ENCODE data around the gene NCBP3.

GRCh38 chr17:3879186-3879585 lies 33.1 kb upstream of the NCBP3 start:
- TF ChIP-seq, protein P1, sequence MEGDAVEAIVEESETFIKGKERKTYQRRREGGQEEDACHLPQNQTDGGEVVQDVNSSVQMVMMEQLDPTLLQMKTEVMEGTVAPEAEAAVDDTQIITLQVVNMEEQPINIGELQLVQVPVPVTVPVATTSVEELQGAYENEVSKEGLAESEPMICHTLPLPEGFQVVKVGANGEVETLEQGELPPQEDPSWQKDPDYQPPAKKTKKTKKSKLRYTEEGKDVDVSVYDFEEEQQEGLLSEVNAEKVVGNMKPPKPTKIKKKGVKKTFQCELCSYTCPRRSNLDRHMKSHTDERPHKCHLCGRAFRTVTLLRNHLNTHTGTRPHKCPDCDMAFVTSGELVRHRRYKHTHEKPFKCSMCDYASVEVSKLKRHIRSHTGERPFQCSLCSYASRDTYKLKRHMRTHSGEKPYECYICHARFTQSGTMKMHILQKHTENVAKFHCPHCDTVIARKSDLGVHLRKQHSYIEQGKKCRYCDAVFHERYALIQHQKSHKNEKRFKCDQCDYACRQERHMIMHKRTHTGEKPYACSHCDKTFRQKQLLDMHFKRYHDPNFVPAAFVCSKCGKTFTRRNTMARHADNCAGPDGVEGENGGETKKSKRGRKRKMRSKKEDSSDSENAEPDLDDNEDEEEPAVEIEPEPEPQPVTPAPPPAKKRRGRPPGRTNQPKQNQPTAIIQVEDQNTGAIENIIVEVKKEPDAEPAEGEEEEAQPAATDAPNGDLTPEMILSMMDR (IDR thresholded peaks at IDR 0.05; ENCODE audit: low read depth, low read length, missing input control): no peak
- TF ChIP-seq JUND (IDR thresholded peaks at IDR 0.05) (no peak), RAD21 (IDR thresholded peaks at IDR 0.05) (no peak), GABPA (IDR thresholded peaks at IDR 0.05 in 1 of 2, conservative IDR thresholded peaks at IDR 0.05 in 1 of 2) (no peak), RXRA (IDR thresholded peaks at IDR 0.05) (no peak), EGR1 (IDR thresholded peaks at IDR 0.05; ENCODE audit: low read depth in 2 of 2) (no peak)
- TF ChIP-seq, protein P2, sequence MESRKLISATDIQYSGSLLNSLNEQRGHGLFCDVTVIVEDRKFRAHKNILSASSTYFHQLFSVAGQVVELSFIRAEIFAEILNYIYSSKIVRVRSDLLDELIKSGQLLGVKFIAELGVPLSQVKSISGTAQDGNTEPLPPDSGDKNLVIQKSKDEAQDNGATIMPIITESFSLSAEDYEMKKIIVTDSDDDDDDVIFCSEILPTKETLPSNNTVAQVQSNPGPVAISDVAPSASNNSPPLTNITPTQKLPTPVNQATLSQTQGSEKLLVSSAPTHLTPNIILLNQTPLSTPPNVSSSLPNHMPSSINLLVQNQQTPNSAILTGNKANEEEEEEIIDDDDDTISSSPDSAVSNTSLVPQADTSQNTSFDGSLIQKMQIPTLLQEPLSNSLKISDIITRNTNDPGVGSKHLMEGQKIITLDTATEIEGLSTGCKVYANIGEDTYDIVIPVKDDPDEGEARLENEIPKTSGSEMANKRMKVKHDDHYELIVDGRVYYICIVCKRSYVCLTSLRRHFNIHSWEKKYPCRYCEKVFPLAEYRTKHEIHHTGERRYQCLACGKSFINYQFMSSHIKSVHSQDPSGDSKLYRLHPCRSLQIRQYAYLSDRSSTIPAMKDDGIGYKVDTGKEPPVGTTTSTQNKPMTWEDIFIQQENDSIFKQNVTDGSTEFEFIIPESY (IDR thresholded peaks at IDR 0.05): no peak
- TF ChIP-seq, protein P3, sequence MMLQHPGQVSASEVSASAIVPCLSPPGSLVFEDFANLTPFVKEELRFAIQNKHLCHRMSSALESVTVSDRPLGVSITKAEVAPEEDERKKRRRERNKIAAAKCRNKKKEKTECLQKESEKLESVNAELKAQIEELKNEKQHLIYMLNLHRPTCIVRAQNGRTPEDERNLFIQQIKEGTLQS (IDR thresholded peaks at IDR 0.05): no peak
